SK-N-SH (cell line): ENCODE data around the gene QRFPR. TPM values are rescaled to one million over a fixed set of nuclear protein-coding genes. Genes with fewer than 3 reads are reported as not detected.

ENCODE experiments used
- CTCF ChIA-PET: fragments of 300-600, 350-600 bp; formaldehyde crosslinking; extraction: SDS; loops from one replicate; lab custom pipeline; 2021; lab: Yijun Ruan, JAX
- POLR2A ChIA-PET: fragments of 350-600 bp; sonication (Branson Sonifier 250); formaldehyde crosslinking; extraction: SDS; loops from one replicate; lab custom pipeline; 2020; ENCODE audit warnings: antibody characterized with exemption, inconsistent platforms; lab: Yijun Ruan, JAX
- DNase-seq: peaks from one replicate; pipeline ENCODE4 v3.0.0; 2012
- H2AFZ ChIP-seq: fragments of 200-600 bp; sonication (generic); 2 replicates; pipeline ENCODE4 v1.8.1; 2016; ENCODE audit warnings: antibody characterized with exemption, mild to moderate bottlenecking, low read depth
- H3F3A ChIP-seq: fragments of 200-600 bp; sonication (generic); replicated peaks from 2 replicates; pipeline ENCODE3; 2016; ENCODE audit warnings: antibody characterized with exemption, mild to moderate bottlenecking; ENCODE audit not compliant: insufficient read depth
- H3K27ac ChIP-seq, 2 experiments: fragments of 200-500 bp in 1 of 2; fragments of 200-600 bp in 1 of 2; sonication (Bioruptor generic) in 1 of 2; sonication (generic), shearing (Covaris generic) in 1 of 2; 2 replicates each; pipeline versions ENCODE4 v1.5.1 to v1.6.1; 2014 to 2016; ENCODE audit warnings: low read depth in 2 of 2, inconsistent platforms in 1 of 2, low read length in 1 of 2, mild to moderate bottlenecking in 1 of 2, mixed read lengths in 1 of 2
- H3K27me3 ChIP-seq: fragments of 200-600 bp; sonication (generic), shearing (Covaris generic); 2 replicates; pipeline ENCODE4 v1.6.1; 2016; ENCODE audit warnings: mixed run types; ENCODE audit not compliant: insufficient read depth
- H3K36me3 ChIP-seq, 2 experiments: fragments of 200-500 bp in 1 of 2; fragments of 200-600 bp in 1 of 2; sonication (Bioruptor generic) in 1 of 2; sonication (generic) in 1 of 2; replicated peaks in 1 of 2; 2 replicates each; pipeline versions ENCODE3 to v1.5.1; 2014 to 2016; ENCODE audit warnings: low read length in 1 of 2, mild to moderate bottlenecking in 1 of 2; ENCODE audit not compliant: insufficient read depth in 2 of 2, control insufficient read depth in 1 of 2
- H3K4me1 ChIP-seq, 2 experiments: fragments of 200-500 bp in 1 of 2; fragments of 200-600 bp in 1 of 2; sonication (Bioruptor generic) in 1 of 2; sonication (generic), shearing (Covaris generic) in 1 of 2; 2 replicates each; pipeline versions ENCODE4 v1.5.1 to v1.6.1; 2014 to 2016; ENCODE audit warnings: low read depth in 1 of 2, low read length in 1 of 2, mixed run types in 1 of 2; ENCODE audit not compliant: insufficient read depth in 2 of 2, control insufficient read depth in 1 of 2
- H3K4me2 ChIP-seq: fragments of 200-600 bp; sonication (generic), shearing (Covaris generic); 2 replicates; pipeline ENCODE4 v1.6.1; 2017; ENCODE audit warnings: mixed run types
- H3K4me3 ChIP-seq, 2 experiments: fragments of 200-500 bp in 1 of 2; fragments of 200-600 bp in 1 of 2; sonication (Bioruptor generic) in 1 of 2; sonication (generic), shearing (Covaris generic) in 1 of 2; 2 replicates each; pipeline versions ENCODE4 v1.5.1 to v1.8.1; 2014 to 2016; ENCODE audit warnings: low read depth in 2 of 2, inconsistent platforms in 1 of 2, low read length in 1 of 2, mild to moderate bottlenecking in 1 of 2, mixed read lengths in 1 of 2, moderate library complexity in 1 of 2
- H3K79me2 ChIP-seq: fragments of 200-600 bp; sonication (generic); 2 replicates; pipeline ENCODE4 v1.8.1; 2017; ENCODE audit warnings: mild to moderate bottlenecking; ENCODE audit not compliant: insufficient read depth
- H3K9ac ChIP-seq: fragments of 200-600 bp; sonication (generic); 2 replicates; pipeline ENCODE4 v1.6.1; 2017; ENCODE audit warnings: mixed run types
- H3K9me2 ChIP-seq: fragments of 200-600 bp; sonication (generic); 2 replicates; pipeline ENCODE4 v1.6.1; 2017; ENCODE audit warnings: mixed run types
- H3K9me3 ChIP-seq: fragments of 200-600 bp; sonication (generic); 2 replicates; pipeline ENCODE4 v1.6.1; 2017; ENCODE audit warnings: mixed run types, mild to moderate bottlenecking, moderate library complexity
- H4K20me1 ChIP-seq: fragments of 200-600 bp; sonication (generic); 2 replicates; pipeline ENCODE4 v1.6.1; 2017; ENCODE audit warnings: mild to moderate bottlenecking, mixed run types; ENCODE audit not compliant: insufficient read depth
- CHD2 ChIP-seq: fragments of 150-350 bp; IDR thresholded peaks from 2 replicates; pipeline ENCODE4 v1.6.1; 2018; ENCODE audit warnings: low read length; ENCODE audit not compliant: partially characterized antibody
- CTCF ChIP-seq: fragments of 200-600 bp; sonication (generic); IDR thresholded peaks from 2 replicates; pipeline ENCODE4 v1.6.1; 2017; ENCODE audit warnings: antibody characterized with exemption, mild to moderate bottlenecking, moderate library complexity
- ELF1 ChIP-seq: IDR thresholded peaks from 2 replicates; pipeline ENCODE4 v1.4.0; 2012
- EP300 ChIP-seq, 2 experiments: IDR thresholded peaks; 2 replicates each; pipeline versions ENCODE4 v1.4.0 to v1.6.1; 2012; ENCODE audit warnings: borderline replicate concordance in 1 of 2, low read depth in 1 of 2, low read length in 1 of 2
- FOSL2 ChIP-seq: IDR thresholded peaks from 2 replicates; pipeline ENCODE4 v1.4.0; 2012; ENCODE audit warnings: low read depth, mild to moderate bottlenecking, moderate library complexity, borderline replicate concordance
- FOXM1 ChIP-seq: IDR thresholded peaks from 2 replicates; pipeline ENCODE4 v1.4.0; 2012; ENCODE audit warnings: low read depth, mild to moderate bottlenecking
- MEF2A ChIP-seq: IDR thresholded peaks from 2 replicates; pipeline ENCODE4 v1.4.0; 2012; ENCODE audit warnings: low read depth, borderline replicate concordance
- MXI1 ChIP-seq: IDR thresholded peaks from 2 replicates; pipeline ENCODE4 v1.6.1; 2012; ENCODE audit warnings: mild to moderate bottlenecking, low read depth, low read length, improper control_type of control experiment
- NFIC ChIP-seq: IDR thresholded peaks from 2 replicates; pipeline ENCODE4 v1.4.0; 2012; ENCODE audit warnings: borderline replicate concordance
- NRF1 ChIP-seq: IDR thresholded peaks from 2 replicates; pipeline ENCODE4 v1.6.1; 2012; ENCODE audit warnings: low read depth, mild to moderate bottlenecking, low read length
- SMC3 ChIP-seq: IDR thresholded peaks from 2 replicates; pipeline ENCODE4 v1.6.1; 2012; ENCODE audit warnings: low read depth, low read length, improper control_type of control experiment
- TEAD4 ChIP-seq: IDR thresholded peaks from 2 replicates; pipeline ENCODE4 v1.4.0; 2012; ENCODE audit warnings: mild to moderate bottlenecking, borderline replicate concordance; ENCODE audit not compliant: insufficient read depth
- USF2 ChIP-seq: fragments of 150-350 bp; IDR thresholded peaks from 2 replicates; pipeline ENCODE4 v1.6.1; 2017; ENCODE audit warnings: antibody characterized with exemption, low read length, low read depth, borderline replicate concordance
- WGBS: methylation state at CpG from one replicate; pipeline ENCODE4 v1.1.6; 2017; ENCODE audit warnings: low lambda C conversion rate; 5-methylcytosine and 5-hydroxymethylcytosine counted together
- polyA plus RNA-seq, 3 experiments: library from polyadenylated mRNA; depleted of rRNA; stranded (reverse); fragments of >200 nt; gene quantifications; 2 replicates each; pipeline ENCODE4 v1.2.3, GENCODE V29; 2012
- TF ChIP-seq, protein P1 (sequence below): IDR thresholded peaks from 2 replicates; pipeline ENCODE4 v1.6.1; 2012; ENCODE audit warnings: mild to moderate bottlenecking, low read depth, low read length, moderate library complexity
- TF ChIP-seq, protein P2 (sequence below): IDR thresholded peaks from 2 replicates; pipeline ENCODE4; 2012

Gene QRFPR
- polyA plus RNA-seq, 1 of the 3 experiments (the other 2 are of a cell fraction): not detected

DNA sequence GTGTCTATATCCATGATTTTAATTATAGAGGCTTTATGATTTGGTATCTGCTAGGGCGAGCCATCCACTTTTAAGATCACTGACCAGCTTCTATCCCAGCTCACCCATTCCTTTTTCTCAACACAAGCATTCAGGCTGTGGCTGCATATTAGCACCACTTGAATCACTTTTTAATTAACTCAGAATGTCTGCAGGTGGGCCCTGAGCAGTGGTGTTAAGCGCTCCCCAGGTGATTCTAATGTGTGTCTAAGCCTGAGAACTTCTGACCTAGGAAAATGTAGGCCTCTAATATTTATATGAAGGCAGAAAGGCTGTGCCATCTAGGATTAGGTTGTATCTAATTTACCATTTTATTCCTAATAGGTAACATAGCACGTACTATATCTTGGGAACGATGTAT, 19.8 kb upstream of the QRFPR start (continued):
- TF ChIP-seq MEF2A: no peak
- no peak for TF ChIP-seq CTCF
- no peak for TF ChIP-seq FOXM1
- no peak for TF ChIP-seq SMC3
- no peak for TF ChIP-seq EP300 (IDR thresholded peaks at IDR 0.05; ENCODE audit: borderline replicate concordance in 1 of 2, low read depth in 1 of 2, low read length in 1 of 2)
- TF ChIP-seq FOSL2: no peak

DNA sequence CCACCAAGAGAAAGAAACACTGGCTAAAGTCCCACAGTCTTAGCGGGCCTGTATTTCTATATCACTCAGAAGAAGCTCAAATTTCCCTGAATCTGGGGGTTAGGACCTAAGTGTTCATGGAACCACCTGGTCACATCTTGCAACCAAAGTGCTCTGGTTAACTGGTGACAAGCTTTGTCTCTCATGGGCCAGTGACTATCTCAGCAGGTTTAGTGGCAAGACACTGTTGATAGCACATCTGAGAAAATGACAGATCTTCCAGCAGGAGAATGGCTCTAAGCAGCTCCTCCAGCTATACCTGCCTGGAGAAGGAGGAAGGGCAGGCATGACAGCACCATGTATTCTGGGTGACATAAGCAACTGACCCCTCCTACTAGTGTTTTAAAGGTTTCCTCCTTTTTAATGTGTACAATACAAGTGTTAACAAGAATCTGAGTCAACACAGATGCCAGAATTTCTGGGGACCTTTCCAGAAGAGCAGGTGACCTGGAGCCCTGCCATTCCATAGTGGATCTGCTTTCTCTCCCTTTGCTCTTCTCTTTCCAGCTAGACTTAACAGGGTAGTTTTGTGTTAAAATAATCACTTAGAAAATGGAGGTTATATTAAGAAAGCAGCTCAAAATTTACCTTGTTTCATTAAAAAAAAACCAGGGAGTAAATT, 17.3 kb upstream of the QRFPR start:
- no peaks in the 10 kb centered on the region for H3K4me1 ChIP-seq
- no peaks in the 10 kb centered on the region for H4K20me1 ChIP-seq
- POLR2A ChIA-PET: no interaction called here
- H3K27ac ChIP-seq: no peak overlapping the region
- CTCF ChIA-PET: interaction anchor here (2.0 kb wide), 1 partner anchor 28 kb away, joined by 6 read pairs; no protein-coding TSS in a partner anchor
- DNase-seq: no peak
- H2AFZ ChIP-seq: no peak overlapping the region
- peaks cover 3% of the 10 kb centered on the region; the same call in 1 of the 2 replicates for H3K27me3 ChIP-seq
- no peak overlapping the region for H3K9ac ChIP-seq
- TF ChIP-seq NFIC: no peak
- no peak for TF ChIP-seq TEAD4
- no peak for TF ChIP-seq SMC3
- TF ChIP-seq CHD2: no peak
- TF ChIP-seq, protein P1, sequence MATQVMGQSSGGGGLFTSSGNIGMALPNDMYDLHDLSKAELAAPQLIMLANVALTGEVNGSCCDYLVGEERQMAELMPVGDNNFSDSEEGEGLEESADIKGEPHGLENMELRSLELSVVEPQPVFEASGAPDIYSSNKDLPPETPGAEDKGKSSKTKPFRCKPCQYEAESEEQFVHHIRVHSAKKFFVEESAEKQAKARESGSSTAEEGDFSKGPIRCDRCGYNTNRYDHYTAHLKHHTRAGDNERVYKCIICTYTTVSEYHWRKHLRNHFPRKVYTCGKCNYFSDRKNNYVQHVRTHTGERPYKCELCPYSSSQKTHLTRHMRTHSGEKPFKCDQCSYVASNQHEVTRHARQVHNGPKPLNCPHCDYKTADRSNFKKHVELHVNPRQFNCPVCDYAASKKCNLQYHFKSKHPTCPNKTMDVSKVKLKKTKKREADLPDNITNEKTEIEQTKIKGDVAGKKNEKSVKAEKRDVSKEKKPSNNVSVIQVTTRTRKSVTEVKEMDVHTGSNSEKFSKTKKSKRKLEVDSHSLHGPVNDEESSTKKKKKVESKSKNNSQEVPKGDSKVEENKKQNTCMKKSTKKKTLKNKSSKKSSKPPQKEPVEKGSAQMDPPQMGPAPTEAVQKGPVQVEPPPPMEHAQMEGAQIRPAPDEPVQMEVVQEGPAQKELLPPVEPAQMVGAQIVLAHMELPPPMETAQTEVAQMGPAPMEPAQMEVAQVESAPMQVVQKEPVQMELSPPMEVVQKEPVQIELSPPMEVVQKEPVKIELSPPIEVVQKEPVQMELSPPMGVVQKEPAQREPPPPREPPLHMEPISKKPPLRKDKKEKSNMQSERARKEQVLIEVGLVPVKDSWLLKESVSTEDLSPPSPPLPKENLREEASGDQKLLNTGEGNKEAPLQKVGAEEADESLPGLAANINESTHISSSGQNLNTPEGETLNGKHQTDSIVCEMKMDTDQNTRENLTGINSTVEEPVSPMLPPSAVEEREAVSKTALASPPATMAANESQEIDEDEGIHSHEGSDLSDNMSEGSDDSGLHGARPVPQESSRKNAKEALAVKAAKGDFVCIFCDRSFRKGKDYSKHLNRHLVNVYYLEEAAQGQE: no peak
- TF ChIP-seq USF2: no peak
- no peak for TF ChIP-seq ELF1
- no peak for TF ChIP-seq FOSL2
- TF ChIP-seq, protein P2, sequence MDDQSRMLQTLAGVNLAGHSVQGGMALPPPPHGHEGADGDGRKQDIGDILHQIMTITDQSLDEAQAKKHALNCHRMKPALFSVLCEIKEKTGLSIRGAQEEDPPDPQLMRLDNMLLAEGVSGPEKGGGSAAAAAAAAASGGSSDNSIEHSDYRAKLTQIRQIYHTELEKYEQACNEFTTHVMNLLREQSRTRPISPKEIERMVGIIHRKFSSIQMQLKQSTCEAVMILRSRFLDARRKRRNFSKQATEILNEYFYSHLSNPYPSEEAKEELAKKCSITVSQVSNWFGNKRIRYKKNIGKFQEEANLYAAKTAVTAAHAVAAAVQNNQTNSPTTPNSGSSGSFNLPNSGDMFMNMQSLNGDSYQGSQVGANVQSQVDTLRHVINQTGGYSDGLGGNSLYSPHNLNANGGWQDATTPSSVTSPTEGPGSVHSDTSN: no peak
- no peak for TF ChIP-seq NRF1
- TF ChIP-seq MXI1: no peak
- TF ChIP-seq, all 33 proteins: peak for 0
- Histone ChIP-seq H3K9me2 (no peaks in the 10 kb centered on the region), H3K9me3 (no peaks in the 10 kb centered on the region), H3K4me2 (no peak overlapping the region), H3F3A (no peaks in the 10 kb centered on the region), H3K36me3 (no peaks in the 10 kb centered on the region), H3K79me2 (no peaks in the 10 kb centered on the region), H3K4me3 (no peak overlapping the region)
- 7% methylated on average over 1 of the region's 1 CpG for WGBS
